GF-D8 (cell line): ENCODE results near the gene SETD1B.
"Not testable (repeated sequence)": the region's sequence is repeated elsewhere in the genome, so short reads cannot be mapped to it uniquely, and the experiment has no call there.

ENCODE experiments used
- DNase-seq: peaks from one replicate; lab custom pipeline; 2025; lab: John Stamatoyannopoulos, UW

SETD1B gene

GRCh38 chr12:121857322-121858246, 53.8 kb downstream of the SETD1B start:
- DNase-seq: no peak

GRCh38 chr12:121858318-121858661, 54.5 kb downstream of the SETD1B start:
- DNase-seq: no peak

- DNase-seq: no peak
Observed at GRCh38 chr12:121858662-121859572, 55.1 kb downstream of the SETD1B start, which contains the start of gene HPD. HPD (minus strand) TSS chr12:121858859; CDS start chr12:121858823, 36 bp downstream.

GRCh38 chr12:121860257-121860656, 56.4 kb downstream of the SETD1B start:
- no peak for DNase-seq

- not testable (repeated sequence) for DNase-seq
Observed at GRCh38 chr12:121860699-121861098, 56.9 kb downstream of the SETD1B start.

GRCh38 chr12:121861636-121862254, 57.9 kb downstream of the SETD1B start:
- no peak for DNase-seq

- no peak for DNase-seq
Observed at GRCh38 chr12:121866331-121866730, 62.5 kb downstream of the SETD1B start.

- DNase-seq: not testable (repeated sequence)
Observed at GRCh38 chr12:121869229-121869628, 65.4 kb downstream of the SETD1B start.

GRCh38 chr12:121871467-121871866, 67.7 kb downstream of the SETD1B start:
- DNase-seq: no peak

GRCh38 chr12:121872546-121873215, 68.9 kb downstream of the SETD1B start:
- DNase-seq: no peak

- DNase-seq: no peak
Observed at GRCh38 chr12:121873216-121873569, 69.4 kb downstream of the SETD1B start.

- DNase-seq: no peak
Observed at GRCh38 chr12:121874071-121874470, 70.3 kb downstream of the SETD1B start.

GRCh38 chr12:121875582-121875981, 71.8 kb downstream of the SETD1B start:
- no peak for DNase-seq

GRCh38 chr12:121876080-121876447, 72.3 kb downstream of the SETD1B start:
- DNase-seq: not testable (repeated sequence)
